HG02588 (cell line): ENCODE measurements around the gene PCSK6.
"Not testable (repeated sequence)": the region's sequence is repeated elsewhere in the genome, so short reads cannot be mapped to it uniquely, and the experiment has no call there.

ENCODE experiments used
- ATAC-seq: cut with Tn5 transposase; IDR thresholded peaks from one replicate; pipeline ENCODE4 v1.9.1; 2021; ENCODE audit warnings: mild to moderate bottlenecking, moderate library complexity; ENCODE audit not compliant: unreplicated experiment

PCSK6 gene

DNA sequence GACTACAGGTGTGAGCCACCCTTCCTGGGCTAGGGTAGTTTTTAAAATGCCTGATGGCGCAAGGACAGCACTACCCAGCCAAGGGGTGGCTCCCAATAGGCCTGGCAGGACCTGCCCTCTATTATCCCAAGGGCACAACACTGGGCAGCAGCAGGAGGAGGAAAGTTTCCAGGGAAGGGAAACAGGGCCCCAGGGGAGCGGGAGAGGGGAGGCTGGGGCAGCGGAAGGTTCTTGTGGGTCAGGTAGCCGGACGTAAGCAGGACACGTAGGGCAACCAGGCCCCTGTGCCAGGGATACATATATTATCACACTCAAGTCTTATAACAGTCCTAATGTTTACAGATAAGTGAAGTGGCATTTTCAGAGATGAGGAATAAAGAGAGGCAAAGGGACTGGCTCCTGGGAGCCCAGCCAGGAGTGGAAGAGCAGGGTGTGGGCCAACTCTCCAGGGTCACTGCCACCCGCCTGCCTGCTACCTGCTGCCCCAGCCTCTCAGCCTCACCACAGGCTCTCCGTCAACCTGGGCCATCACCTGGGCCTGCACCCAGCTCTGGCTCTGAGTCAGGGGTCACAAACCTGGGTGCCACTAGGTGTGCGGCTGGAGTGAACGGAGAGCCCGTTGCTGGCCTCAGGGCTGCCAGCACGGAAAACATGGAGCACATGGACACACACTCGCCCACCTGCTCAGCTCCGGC, 121.3 kb downstream of the PCSK6 start:
- no peak for ATAC-seq

- no peak for ATAC-seq
These were observed 122.7 kb downstream of the PCSK6 start for GRCh38 chr15:101366853-101367252.

DNA sequence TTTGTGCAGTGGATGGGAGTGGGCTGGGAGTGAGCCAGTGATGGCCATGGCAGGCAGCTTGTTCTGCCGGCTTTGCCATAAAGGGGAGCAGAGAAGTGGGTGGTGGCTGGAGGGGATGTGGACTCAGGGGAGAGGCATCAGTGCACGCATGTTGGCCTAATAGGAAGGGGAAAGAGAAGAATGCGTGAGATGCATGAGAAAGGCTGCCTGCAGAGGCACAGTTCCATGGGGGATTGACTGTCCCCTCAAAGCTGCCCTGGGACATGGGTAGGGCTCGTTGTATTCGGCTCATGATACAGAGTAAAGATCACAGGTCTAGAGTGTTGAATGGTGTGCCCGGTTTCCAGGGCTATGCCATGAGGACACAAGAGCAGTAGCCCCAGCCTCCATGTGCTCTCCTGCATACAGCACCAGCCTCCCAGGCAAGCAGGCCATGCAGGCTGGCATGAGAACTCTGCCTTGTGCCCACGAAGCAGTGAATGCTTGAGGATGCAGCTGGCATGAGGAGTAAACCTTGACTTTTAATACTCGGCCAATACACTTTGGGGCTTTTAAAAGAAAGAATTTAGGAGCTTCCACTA, 126.4 kb downstream of the PCSK6 start:
- ATAC-seq, result no peak

DNA sequence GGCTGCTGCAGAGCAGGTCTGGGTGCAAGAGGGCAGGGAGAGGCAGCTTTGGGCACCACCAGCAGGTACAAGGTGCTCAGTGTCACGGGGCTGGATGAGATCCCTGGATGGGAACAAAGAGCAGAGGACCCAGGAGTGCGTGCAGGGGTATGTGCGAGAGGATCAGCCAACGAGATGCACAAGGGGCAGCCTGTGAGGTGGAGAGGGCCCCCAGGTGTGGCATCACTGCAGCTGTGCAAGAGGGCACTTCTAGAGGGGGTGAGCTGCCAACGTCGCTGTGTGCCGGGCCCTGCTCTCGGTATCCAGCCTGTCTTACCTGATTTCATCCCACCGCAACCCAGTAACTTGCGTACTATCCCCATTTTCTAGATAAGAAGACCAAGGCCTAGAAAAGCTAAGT, 127.1 kb downstream of the PCSK6 start:
- no peak for ATAC-seq

GRCh38 chr15:101361418-101361817, 128.1 kb downstream of the PCSK6 start:
- no peak for ATAC-seq

DNA sequence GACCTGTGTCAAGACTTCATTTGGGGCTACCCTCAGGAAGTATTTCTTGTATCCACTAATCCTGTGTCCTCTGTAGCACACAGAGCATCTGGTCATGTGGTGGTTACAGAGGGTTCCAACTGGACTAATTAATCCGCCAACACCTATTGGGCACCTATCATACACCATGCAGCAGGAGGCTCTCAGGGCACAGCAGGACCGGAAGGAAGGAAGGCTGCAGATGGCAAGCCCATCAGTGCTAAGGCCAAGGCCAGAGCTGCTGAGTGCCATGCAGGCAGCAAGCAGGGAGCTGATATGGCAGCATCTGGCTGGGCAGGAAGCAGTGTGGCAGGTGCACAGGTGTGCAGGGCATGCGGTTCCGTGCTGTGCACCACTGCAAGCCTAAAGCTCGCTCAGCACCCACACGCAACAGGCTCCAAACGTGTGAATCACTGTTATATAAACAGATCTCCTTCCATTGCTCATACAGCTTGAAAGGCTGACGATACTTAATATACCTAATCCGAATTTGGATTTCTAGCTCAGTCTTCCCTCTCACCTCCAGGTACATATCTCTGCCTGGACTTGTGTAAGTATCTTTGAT, 130.1 kb downstream of the PCSK6 start:
- ATAC-seq, result no peak

- ATAC-seq, result no peak
These were observed 130.6 kb downstream of the PCSK6 start for GRCh38 chr15:101358895-101359294.

GRCh38 chr15:101357885-101358284, 131.6 kb downstream of the PCSK6 start:
- no peak for ATAC-seq

GRCh38 chr15:101357333-101357732, 132.2 kb downstream of the PCSK6 start:
- ATAC-seq, result no peak

DNA sequence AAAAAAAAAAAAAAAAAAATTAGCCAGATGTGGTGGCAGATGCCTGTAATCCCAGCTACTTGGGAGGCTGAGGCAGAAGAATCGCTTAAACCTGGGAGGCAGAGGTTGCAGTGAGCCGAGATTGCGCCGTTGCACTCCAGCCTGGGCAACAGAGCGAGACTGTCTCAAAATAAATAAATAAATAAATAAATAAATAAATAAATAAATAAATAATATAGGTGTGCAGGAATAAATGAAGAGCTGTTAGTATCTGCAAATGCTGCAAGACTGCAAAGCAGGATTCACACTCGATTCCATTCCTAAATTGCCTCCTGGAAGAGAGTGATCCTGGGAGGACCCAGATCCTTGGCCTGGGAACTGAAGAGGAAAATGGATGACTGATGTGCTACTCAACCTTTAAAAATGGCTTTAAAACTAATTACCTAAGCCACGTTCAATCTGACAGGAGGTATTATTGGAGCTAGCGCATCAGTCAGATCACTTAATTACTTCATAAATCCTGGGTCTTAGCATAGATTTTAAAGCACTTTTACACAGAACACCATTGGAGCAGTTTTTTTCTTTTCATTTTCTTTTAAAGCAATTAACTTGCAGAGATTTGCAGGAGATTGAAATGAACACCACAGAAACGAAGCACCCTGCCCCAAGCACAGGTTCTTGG, 132.9 kb downstream of the PCSK6 start:
- ATAC-seq, result not testable (repeated sequence)

- no peak for ATAC-seq
These were observed 133.6 kb downstream of the PCSK6 start for GRCh38 chr15:101355678-101356464.

DNA sequence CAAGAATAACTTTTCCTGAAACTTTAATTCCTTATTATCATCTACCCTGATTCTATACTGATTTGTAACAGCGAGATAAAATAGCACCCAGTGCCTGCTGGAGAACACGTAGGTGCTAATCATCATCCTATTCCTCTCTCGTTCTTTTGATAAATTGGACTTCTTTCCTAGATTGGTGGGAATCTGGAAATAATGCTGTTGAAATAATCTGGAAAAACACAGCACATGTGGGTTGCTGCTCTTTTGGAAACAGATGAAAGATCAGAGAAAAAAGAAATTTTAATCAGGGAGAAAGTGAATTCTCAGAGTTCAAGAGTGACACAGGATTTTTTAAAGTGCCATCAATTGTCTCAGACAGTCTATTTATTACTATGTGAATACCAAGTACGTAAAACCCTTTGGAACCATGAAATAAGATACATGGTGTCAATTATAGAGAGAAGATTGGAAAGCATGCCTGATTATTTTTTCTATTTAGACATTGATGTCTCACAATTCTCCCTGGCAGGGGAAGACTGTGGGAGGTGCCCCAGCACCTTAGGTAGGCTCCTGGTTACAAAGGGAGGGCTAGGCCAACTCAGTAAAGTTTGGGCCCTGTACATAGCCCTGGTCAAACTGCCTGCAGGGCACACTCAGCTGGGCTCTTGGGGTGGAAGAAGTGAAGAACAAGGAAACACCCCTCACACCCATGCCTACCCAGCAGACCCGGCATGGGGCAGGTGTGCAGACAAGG, 134.4 kb downstream of the PCSK6 start:
- no peak for ATAC-seq

- no peak for ATAC-seq
These were observed 136.3 kb downstream of the PCSK6 start for GRCh38 chr15:101353240-101353639.

- ATAC-seq, result no peak
These were observed 137.8 kb downstream of the PCSK6 start for GRCh38 chr15:101351736-101352135.

GRCh38 chr15:101349047-101349951, 140.2 kb downstream of the PCSK6 start:
- no peak for ATAC-seq

GRCh38 chr15:101348643-101349042, 140.9 kb downstream of the PCSK6 start:
- no peak for ATAC-seq

GRCh38 chr15:101348015-101348414, 141.5 kb downstream of the PCSK6 start:
- no peak for ATAC-seq

DNA sequence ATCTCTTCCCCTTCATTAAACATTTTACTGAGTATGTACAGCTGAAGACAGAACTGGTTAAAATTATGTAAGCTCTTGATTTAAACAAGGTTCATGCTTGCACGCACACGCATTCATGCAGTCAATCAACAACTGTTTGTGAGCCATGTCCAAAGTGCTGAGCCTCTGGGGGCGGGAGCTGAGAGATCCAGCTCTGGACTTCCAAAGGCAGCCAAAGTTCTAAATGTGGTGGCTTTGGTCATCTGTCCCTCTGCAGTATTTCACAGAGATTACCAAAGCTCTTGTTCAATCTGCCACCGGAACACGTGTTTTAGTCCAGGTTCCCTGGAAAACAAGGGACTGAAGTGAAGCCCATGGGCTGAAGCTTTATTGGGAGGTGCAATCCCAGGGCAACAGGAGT, 142.1 kb downstream of the PCSK6 start:
- no peak for ATAC-seq

GRCh38 chr15:101346928-101347327, 142.6 kb downstream of the PCSK6 start:
- ATAC-seq, result no peak
